HS-27A (cell line): ENCODE data around the gene ITGB2.

ENCODE experiments used
- DNase-seq: peaks from one replicate; pipeline ENCODE4 v3.0.0-alpha.2; 2012; ENCODE audit warnings: low read depth, missing footprints

Gene ITGB2

DNA sequence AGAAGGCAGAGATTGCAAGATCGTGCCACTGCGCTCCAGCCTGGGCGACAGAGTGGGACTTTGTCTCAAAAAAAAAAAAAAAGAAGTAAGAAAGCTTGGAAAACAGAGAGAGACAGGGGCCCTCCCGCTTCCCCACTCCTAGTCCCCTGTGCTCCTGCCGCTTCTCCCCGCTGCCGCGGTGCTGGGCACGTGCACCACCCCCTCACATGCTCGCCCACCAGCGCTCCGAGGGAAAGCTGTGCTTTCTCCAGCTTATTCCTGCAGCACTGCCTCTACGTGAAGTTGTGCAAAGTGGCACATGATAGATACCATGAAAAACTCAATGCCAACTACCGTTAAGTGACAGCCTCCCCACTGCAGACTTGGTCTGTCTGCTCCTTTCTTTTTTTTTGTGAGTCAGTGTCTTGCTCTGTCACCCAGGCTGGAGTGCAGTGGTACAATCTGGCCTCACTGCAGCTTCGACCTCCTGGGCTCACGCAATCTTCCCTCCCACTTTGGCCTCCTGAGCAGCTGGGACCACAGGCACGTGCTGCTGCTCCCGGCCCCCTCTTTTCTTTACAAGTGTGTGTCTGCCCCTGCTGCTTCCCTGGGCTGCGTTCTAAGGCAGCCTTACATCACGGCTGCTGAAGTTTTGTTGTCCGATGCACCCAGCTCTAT is 34.6 kb upstream of the ITGB2 start:
- no peak for DNase-seq

DNA sequence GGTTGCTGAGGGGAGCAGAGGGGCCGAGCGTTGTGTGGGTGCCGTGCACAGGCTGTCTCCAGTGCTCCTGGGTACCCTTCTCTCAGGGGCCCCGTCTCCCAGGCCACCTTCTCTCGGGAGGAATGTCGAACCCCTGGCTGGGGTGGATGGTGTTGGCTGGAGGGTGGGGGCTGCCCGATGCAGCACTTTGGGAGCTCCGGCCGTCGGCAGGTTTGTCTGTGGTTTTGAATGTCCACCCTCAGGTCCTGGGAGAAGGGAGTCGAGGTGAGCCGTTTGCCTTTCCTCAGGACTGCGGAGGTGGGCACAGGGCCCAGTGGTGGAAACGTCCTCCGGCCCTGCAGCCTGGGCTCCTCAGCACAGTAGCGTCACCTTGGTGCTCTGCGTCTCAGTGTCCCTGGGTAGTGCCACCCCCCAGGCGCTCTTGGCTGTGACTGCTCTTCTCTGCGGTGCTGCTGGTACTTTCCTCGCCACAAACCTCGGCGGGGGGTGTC is 33.6 kb upstream of the ITGB2 start:
- DNase-seq = no peak

DNA sequence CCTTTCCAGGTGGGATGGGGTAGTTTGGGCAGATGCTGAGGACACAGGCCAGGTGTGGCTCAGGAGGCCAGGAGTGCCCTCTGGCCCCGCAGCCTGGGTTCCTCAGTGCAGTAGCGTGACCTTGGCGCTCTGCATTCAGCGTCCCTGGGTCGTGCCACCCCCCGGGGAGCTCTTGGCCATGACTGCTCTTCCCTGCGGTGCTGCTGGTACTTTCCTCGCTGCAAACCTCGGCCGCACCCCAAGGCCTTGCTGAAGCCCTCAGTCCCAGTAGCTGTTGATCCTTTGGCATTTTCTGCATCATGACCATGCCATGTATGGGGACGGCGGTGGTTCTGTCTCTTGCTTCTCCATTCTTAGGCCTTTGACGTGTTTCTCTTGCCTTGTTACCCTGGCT is 32.9 kb upstream of the ITGB2 start:
- DNase-seq = no peak

DNA sequence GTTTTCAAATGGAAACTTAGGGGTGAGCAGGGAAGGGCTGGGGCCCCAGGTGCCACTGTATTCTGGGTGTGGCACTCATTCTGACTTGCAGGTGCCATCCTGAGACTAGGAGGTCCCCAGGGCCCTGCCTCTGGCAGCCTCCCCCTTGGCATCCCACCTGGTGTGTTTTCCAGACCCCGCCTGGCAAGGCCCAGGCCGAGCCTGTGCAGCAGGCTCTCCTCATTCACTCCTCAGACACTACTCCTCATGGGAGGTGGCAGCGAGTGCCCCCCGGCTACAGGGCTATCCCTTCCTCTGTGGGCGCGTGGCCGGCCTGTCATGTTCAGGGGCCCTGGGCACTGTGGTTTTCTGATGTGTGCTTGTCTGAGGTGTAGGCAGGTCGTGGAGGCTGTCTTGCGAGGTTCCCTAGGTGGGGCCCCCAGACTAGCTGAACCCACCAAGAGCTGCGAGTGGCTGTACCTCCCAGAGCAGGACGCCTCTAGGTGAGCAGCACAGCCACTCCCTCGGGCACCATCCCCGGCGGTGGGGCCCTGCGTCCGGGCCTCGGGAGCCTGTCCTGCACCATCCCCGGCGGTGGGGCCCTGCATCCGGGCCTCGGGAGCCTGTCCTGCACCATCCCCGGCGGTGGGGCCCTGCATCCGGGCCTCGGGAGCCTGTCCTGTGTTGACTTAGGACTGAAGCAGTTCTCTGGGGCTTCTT is 32.4 kb upstream of the ITGB2 start:
- DNase-seq = no peak

DNA sequence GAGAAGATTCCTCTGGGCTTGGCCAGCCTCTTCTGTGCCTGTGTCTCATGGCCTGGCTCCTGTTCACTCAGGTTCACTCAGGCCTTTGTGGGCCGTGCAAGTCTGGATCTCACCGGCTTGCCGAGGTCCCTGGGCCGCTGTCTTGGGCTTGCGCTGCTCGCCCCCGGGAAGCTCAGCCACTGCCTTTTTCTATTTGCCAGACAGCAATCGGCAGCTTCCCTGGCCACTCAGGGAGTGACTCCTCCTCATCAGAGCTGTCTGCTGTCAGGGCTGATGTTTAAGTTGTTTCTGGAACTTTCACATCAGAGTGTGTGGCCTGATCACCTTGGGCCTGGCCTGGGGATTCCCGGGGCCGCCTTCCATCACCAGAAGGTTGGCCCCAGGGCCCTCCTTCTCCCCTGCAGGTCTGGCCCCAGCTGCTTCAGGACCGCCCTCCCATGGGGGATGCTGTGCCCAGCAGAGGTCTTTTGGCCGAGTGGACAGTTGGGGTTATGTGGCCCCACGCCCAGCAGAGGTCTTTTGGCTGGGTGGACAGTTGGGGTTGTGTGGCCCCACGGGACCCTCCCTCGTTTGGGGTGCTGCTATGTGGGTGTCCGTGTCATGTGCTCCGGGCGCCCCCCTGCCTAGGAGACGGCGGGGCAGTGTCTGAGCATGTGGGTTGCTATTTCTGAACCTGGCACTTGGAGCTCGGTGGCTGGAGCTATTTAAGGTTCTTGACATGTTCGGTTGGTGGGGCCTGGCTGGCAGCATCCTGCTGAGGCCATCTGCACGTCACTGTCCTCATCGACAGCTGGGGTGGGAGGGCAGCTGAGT is 31.6 kb upstream of the ITGB2 start:
- DNase-seq = no peak

GRCh38 chr21:44951186-44951915 is 30.7 kb upstream of the ITGB2 start:
- DNase-seq = no peak

- no peak for DNase-seq
Measured at GRCh38 chr21:44950351-44950750, 29.7 kb upstream of the ITGB2 start.

DNA sequence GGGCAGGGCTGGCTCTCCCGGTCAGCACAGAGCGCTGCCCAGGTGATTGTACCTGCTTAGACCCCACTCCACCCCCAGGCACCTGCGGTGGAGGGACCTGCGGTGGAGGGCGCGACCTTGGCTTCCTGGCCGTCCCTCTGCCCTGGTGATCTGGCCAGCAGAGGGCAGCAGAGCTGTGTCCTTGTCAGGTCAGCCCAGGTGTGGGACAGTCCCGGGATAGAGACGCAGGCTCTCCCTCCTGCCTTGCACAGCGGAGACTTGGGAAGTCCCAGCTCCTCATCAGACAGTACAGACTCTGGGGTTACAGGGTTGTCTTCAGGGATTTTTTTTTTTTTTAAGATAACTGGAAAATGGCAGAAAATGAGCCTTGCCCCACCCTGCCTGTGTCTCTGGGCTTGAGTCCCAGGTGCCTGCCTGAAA is 29.1 kb upstream of the ITGB2 start:
- DNase-seq = peak; percentile 40

DNA sequence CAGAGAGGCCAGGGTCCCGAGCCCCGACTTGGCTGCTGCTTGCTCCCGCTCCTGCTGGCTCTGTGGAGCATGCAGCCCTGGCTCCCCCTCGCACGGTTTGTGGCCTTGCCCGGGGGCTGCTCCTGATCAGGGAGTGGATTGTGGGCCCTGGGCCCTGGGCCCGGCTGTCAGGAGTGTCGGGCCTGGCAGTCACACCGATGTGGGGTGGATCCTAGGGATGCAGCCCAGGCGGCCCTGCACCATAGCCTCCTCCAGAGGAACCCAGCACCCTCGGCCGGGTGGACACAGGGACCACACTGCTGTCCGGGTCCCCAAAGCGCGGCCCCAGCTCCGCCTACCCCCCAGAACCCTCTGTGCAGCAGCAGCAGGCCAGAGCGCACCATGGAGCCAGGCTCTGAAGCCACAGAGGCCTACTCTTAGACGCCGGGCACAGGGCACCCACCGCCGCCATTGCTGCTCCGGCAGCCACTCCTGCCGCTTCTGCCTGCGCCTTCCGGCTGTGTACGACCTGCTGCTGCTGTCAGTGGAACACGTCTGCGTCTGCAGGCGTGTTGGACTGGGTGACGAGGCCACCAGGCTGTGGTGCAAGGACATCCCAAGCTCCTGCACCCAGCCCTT is 28.6 kb upstream of the ITGB2 start:
- DNase-seq = no peak

DNA sequence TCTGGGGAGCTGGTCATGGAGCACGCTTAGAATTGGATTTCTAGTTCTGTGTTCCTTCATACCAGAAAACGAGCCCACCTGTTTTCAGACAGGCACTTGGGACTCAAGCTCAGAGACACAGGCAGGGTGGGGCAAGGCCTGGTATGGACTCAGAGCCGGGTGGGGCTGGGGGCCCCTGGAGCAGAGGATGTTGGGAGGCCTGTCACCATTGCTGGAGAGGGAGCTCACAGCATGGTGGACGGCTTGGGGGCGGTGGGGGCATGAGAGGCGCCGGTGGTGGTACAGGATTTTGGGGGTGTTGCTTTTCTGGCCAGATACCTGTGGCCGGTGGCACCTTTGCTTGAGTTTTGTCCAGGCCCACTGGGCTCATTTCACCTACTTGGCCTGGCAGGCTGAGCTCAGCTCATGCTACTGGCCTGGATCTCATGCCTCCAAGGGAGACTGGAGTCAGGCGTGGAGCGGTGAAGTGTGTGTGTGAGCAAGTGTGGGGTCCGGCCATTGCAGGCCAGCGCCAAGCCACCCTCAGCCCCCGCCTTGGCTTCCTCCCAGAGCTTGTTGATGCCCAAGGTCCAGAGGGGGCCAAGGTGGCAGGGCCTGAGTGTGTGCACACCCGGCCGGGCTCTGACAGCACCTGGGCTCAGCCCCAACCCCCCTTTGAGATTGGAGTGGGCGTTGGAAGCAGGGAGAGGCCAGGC is 27.9 kb upstream of the ITGB2 start:
- no peak for DNase-seq

DNA sequence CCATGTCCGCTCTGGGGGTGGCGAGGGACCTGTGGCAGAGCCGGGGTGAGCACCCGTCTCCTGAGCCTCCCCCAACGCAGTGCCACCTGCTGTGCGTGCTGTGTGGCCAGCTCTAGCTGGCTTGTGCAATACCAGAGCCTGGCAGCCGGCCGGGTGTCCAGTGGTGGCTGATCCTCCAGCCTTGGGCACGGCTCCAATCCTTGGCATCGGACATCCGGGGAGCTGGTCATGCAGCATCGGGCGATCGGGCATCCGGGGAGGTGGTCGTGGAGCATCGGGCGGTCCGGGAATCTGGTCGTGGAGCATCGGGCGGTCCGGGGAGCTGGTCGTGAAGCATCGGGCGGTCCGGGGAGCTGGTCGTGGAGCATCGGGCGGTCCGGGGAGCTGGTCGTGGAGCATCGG is 27.2 kb upstream of the ITGB2 start:
- no peak for DNase-seq

- no peak for DNase-seq
Measured at GRCh38 chr21:44947111-44947929, 26.6 kb upstream of the ITGB2 start.

GRCh38 chr21:44946254-44947041 is 25.7 kb upstream of the ITGB2 start:
- DNase-seq = no peak

DNA sequence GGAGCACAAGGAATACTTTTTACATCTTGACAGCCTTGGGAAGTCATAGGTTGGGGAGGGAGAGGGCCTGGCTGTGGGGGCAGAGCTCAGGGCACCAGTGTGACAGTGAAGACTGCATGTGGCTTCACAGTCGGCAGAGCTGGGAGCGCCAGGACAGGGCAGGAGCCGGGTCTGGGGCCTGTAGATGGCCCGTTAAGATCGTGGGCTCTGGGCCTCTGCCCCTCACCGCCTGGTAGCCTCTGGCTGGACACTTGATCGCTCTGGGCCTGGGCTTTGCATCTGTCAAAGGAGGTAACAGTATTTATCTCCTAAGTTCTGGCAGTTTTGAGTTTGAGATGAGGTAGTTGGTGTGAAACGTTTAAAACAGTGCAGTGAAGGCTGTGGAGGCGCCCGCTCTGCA is 23.9 kb upstream of the ITGB2 start:
- DNase-seq = no peak

DNA sequence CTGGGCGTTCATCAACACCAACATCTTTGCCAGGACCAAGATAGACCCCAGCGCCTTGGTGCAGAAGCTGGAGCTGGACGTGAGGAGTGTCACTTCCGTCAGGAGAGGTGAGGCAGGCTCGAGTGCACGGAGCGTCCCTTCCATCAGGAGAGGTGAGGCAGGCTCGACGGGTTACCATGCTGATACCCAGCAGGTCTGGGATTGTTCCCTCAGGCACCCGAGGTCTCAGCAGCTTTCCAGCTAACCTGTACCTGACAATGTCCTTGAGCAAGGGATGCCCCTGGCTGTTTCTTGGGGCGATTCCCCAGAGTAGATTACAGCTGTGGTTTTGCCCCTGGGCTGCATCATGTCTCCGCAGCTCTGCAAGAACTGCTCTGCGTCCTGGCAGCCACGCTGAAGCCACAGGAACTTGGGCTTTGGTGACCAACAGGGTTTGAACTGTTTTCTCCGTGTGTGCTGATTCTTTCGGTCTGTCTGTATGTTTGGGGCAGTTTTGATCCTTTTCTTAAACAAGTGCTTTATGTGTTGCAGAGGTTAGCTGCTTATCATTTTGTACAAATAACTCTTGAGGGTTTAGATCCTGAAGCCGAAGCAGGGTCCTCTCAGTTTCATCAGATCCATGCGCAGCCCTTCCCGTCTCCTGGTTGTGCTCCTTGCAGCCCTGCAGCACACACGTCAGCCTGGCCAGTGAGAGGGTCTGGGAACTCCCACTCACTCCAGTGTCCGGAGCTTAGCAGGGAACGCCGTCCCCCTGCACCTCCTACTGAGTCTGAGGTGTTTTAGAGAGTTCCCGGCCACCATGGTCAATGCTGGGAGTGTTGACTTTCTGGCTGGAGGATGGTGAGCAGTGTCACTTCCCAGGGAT is 23.2 kb upstream of the ITGB2 start:
- no peak for DNase-seq

GRCh38 chr21:44943005-44943685 is 22.4 kb upstream of the ITGB2 start:
- no peak for DNase-seq

- DNase-seq = no peak
Measured at GRCh38 chr21:44942566-44942965, 21.9 kb upstream of the ITGB2 start.

DNA sequence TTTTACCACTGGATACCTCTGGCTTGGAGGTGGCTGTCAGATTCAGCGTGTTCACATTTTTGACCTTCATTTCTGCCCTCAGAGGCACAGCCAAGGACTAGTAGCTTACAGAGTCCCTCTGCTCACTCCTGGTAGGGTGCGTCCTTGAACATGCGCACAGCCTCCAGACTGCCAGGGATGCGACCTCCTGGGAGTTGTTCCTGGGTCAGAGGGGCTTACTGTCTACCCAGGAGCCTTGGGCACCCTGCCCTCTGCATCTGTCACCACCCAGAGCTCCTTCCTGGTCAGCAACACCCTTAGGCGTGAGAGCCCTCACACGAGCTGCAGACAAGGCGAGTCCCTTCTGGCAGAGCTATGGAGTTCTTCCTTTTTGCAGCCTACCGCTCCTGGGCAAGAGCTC is 20.9 kb upstream of the ITGB2 start:
- DNase-seq = no peak
